Cerebellar nuclear complex (tissue), 1 donor: ENCODE measurements around the gene CUL2.
"Not testable (repeated sequence)": the region's sequence is repeated elsewhere in the genome, so short reads cannot be mapped to it uniquely, and the experiment has no call there.

Experiments used
- DNase-seq, 2 experiments: peaks; one replicate each; lab custom pipeline; 2025; lab: John Stamatoyannopoulos, UW

CUL2 gene

DNA sequence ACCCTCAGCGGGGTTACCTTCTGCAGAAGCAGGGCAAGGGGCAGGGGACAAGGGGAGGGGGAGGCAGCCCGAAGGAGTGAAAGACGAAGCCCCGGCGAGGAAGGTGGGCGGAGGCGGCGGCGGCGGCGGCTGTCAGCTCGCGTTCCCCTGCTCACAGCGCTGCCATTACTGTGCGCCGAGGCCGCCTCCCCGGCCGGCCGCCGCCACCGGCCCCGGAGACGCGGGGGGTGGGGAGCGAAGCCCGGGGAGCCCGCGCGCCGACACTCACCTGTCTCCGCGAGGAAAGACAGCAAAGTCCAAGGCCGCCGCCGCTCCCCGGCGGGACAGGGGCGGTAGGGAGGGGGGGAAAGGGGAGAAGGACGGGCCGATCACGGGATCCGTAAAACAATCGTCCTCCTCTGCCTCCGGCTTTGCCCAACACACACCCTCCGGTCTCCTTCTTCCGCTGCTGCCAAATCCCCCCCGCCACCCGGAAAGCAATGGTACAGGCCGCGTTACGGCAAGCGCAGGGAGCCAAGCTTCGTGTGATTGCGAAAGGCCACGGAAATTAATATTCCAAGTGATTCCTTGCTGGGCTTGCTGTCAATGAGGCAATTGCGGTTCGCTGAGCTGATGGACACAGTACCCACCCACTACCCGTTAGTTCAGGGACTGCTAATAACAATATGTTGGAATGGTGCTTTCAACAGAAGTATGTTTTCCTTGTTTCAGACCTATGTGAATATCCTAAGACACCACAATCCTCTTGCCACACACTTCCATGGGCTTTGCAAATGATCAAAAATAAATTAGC is at the start of gene CUL2:
TSS of gene CUL2 (minus strand) at position 180 of the 793 bp plus-strand sequence. CDS start 19,024 bp downstream, outside the sequence.
- DNase-seq = peak in 1 of 2 experiments; percentile 76

DNA sequence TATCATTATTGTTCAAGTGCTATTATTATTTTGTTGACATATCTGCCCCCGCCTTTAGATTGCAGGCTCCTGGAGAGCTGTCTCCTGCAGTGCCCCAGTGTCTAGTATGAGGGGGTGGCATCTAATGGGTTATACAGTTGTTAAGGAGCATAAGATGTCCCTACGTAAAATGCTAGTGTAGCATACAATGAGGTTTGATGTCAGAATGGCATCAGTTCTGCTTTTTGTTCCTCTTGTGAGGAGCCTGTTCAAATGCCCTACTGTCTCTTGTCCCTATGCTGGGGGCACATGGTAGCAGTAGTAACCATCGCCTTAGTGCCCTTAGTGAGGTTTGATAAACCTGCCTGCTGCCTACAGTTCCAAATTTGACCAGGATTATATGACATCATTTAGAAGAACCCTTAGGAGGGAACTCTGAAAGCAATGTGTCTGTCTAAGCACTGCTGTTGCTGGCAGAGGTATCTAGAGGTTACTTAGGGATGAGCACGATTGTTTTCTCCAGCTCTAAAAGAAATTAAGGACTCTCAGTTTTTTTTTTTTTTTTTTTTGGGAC is 46.2 kb upstream of the CUL2 start:
- no peak for DNase-seq

DNA sequence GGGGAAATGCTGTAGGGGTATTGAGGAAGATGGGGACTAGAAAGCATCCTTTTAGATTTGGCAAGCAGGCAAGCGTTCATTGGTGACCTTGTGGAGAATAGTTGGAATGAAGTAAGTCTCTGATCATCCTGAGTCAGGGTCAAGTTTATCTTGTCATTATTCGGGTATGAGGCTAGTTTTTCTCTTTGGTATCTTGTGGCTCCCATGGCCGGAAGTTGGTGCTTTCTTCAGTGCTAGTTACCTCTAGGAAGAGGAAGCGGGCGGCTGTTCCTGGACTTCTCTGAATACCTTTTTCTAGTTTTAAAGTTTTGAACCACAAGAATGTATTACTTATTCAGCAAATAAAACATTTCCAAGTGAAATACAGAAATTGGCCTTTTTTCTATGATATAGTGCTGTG is 45.7 kb upstream of the CUL2 start:
- no peak for DNase-seq

DNA sequence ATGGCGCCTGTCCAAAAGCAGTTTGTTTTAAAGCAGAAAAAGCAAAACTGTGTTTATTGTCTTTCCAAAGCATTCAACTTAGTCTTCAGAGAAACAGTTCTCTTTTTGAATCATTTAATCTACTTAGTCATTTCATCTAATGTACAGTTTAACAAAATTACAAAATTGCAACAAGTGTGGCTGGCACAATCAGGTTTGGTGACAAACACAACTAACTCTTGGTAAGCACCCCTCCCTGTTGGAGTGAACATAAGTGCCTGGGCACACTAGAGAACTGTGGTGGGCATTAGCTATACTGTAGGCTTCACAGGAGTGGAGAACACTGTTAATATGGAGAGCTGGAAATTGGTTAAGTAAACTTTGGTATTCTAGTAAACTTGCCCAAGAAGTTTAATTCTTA is 43.4 kb upstream of the CUL2 start:
- no peak for DNase-seq

DNA sequence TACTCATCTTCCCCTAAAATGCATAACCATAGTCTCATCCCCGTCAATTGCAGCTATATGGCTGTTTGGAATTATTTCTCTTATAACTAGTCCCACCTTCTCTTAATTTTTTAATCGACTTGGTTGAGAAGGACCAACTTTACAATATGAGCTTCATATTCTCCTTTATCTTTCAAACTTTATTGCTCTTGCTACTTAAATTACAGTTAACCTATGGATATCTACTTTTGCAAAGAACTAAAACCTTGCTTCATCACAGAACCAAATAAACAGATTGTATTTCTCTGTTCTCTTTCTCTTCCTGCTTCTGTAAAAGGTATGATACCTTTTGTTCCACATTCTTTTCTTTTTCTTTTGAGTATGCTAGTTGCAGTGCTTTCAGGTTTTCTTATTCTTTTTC is 42.6 kb upstream of the CUL2 start:
- DNase-seq = no peak

DNA sequence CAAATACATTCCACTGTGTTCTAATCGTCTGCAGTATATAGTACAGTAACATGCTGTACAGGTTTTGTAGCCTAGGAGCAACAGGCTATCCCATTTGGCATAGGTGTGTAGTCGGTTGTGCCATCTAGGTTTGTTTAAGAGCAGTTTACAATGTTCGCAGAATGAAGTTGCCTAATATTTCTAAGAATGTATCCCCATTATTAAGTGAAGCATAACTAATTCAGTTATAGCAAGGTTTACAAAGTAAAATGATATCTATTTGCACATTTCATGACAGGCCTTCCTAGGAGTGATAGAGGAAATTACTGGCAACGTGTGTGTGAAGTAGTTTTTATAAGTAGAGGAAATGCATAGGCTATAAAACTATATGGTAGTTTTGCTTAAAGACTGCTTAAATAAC is 40.5 kb upstream of the CUL2 start:
- no peak for DNase-seq

DNA sequence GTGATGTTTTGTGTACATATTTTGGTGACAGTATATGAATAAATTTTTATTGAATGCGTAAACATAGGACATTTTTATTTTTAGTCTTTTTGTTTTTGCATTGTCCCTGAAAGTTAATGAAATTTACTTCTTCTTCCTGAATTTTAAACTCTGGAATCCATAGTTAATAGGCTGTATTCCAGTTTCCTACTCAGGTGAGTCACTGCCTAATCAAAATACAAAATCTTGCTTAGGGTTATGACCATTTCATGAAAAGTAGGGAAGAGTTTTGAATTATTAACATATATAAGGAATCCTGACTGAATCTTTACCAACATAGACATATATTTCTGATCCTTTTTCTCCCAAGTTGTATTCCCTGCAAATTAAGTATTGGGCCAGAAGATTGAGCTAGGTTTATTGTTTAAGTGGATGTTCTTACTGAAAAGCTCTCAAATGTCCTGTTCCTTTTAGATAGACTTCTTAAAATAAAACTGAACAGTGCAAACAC is 39.1 kb upstream of the CUL2 start:
- DNase-seq = no peak

DNA sequence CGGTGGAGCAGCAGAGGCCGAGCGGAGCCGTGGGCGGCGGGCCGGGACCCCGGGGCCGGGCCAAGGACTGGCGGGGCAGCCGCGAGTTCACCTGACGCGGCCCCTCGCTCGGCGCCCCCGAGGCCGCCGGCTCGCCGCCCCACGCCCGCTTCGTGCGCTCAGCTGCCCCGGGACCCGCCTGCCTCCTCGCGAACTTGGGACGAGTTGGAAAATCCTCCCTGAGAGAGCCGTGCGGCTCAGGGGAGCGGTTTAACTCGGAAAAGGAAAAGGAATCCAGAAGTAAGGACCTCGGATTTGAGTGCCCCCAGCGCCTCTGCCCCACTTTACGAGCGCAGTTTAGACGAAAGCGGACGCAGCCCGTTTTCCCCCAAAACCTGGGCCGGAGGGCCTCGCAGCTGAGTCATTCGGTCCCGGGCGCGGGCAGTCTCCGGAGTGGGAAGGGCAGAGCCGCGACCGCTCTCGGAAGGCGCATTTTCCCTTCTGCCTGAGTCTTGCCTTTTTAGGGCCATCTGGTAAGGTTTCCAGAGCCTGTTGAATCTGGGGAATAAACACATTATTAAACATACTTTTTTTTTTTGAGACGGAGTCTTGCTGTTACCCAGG is 37.2 kb upstream of the CUL2 start:
- DNase-seq = no peak

DNA sequence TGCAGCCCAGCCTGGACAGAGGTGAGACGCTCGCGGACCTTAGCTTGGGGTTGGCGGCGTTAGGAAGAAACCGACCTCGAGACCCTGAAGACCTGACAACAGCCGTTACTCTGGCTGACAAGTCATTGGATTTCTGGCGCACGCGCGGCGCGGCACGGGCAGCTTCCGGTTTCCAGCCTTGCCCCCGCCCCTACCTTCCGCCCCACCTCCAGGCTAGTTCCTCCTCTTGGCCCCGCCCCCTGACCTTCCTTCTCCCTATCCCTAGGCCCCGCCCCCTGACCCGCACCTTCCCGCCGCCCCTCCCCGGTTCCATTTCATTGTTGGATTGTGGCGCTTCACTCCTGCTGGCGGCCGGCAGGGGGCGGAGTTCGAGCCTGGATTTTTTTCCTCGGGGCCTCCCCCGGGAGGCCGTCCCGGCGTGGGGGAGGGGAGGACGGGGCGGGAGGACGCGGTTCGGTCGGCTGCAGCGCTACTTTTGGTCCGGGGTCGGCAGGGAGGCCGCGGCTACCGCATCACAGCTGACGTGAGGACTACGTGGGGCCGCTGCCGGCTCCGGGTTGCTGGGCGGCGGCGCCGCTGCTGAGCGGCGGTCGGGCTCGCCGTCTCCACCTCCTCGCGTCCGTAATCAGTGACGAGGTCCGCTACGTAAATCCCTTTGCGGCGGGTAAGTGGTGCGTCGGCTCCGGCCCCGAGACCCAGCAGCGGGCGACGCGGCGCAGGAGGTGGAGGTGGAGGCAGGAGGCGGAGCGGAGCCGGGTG is 36.6 kb upstream of the CUL2 start, which contains the start of gene CREM:
TSS of gene CREM (plus strand) at position 317 of the 759 bp plus-strand sequence. CDS start 10,990 bp downstream, outside the sequence.
- DNase-seq = peak; percentile 89 to 91

DNA sequence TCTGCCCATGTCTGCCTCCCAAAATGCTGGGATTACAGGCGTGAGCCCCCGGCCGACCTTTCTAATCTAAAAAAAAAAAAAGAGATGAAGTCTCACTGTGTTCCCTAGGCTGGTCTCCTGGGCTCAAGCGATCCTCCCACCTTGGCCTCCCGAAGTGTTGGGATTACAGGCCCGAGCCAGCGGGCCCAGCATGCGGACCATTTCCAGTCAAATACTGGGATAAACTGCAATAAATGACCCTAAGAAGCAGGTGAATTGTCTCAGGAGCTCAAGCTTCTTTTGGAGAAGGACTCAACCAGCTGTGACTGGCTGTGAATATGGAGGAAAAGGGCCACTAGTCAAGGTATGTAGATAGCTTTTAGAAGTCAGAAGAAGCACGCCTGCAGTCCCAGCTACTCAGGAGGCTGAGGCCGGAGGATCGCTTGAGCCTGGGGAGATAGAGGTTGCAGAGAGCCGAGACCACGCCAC is 36.0 kb upstream of the CUL2 start:
- DNase-seq = no peak

DNA sequence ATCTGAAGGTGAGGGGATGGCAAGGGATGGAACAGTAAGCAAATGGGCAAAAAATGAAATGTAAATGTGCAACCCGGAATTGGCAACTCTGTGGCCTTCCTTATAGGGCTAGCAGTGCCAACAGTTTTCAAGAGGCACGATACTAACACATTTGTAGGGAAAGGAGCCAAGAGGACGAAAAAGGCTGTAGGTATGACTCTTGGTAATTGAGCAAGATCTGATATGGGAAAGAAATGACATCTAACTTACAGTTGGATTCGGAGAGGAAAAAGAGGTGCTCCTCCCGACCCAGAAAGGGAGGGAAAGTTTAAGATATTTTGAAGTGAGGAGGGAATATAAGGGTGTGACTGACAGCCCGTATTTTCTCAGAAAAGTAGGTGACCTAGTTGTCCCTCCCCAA is 34.4 kb upstream of the CUL2 start:
- no peak for DNase-seq

DNA sequence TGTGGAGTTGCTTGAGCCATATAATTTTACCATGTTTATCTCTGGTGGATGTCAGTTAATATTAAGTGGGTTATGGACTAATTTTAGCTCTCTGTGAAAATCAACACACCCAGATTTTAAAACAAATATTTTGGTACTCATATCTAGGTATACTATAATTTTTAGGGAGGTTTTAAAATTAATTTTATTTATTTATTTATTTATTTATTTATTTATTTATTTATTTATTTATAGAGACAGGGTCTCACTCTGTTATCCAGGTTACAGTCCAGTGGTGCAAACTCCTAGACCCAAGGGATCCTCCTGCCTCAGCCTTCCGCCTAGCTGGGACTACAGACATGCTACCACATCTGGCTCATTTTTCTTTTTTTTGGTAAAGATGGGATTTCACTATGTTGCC is 29.2 kb upstream of the CUL2 start:
- DNase-seq = no peak

DNA sequence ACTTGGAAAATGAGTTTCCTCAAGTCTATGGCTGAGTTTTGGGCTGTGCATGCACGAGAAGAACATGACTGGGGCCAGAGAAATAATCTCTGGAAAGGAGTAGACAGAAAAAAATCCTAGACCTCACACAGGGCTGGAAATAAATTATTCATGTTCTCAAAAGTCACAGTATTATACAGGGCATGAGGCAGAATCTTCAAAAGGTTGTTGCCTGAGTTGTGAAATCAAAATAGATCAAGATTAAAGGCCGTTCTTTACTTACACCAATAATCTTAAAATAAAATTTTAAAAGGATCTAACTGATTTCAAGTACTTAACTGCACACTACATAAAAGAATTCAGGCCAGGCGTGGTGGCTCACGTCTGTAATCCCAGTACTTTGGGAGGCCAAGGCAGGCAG is 22.4 kb upstream of the CUL2 start:
- DNase-seq = no peak

DNA sequence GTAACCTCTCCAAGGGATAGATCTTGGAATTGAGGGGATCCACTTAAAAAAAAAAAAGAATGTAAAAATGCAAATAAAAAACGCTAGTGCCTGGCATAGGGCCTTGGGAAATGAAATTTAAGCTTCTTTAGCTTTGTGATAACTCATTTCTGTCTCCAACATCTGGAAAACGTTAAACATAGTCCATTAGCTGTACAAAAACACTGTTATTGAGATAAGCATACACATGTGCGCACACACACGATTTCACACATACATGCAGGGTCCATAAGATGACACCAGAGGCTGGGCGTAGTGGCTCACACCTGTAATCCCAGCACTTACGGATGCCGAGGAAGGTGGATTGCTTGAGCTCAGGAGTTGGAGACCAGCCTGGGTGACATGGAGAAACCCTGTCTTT is 13.7 kb upstream of the CUL2 start:
- no peak for DNase-seq

DNA sequence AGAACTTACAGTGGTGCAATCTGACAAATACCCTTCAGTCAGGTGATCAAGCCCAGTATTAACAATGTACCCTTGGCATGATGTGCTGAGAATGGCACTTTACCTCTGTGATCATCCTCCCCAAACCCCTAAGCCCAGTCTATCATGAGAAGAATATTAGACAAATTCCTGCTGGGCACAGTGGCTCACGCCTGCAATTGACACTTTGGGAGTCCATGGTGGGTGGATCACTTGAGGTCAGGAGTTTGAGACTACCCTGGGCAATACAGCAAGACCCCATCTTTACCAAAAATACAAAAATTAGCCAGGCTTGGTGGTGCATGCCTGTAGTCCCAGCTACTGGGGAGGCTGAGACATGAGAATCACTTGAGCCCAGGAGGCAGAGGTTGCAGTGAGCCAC is 7.4 kb upstream of the CUL2 start:
- no peak for DNase-seq

DNA sequence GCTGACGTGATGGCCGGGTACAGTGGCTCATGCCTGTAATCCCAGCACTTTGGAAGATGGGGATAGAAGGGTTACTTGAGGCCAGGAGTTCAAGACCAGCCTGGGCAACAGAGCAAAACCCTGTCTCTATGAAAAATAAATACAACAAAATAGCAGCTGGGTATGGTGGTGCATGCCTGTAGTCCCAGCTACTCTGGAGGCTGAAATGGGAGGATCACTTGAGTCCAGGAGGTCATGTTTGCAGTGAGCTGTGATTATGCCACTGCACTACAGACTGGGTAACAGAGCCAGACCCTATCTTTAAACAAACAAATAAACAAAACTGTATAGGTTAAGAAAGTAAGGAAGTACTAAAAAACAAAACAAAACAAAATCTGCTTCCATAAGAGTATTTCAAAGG is 6.2 kb upstream of the CUL2 start:
- no peak for DNase-seq

DNA sequence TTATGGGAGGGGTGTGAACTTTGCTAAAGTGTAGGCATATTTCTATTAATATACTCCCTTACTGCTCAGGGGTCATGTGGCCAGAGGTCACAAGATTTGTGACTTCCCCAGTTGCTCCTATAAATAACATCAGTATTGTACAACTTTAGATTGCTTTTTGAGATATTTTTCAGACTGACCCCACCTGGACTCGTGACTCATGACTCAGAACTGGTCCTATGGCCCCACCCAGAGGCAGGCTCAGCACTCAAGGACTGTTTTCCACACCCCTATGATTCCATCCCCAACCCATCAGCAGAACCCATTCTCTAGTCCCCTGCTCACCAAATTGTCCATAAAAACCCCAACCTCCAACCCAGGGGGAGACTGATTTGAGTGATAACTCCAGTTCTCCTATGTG is 2.7 kb upstream of the CUL2 start:
- no peak for DNase-seq

DNA sequence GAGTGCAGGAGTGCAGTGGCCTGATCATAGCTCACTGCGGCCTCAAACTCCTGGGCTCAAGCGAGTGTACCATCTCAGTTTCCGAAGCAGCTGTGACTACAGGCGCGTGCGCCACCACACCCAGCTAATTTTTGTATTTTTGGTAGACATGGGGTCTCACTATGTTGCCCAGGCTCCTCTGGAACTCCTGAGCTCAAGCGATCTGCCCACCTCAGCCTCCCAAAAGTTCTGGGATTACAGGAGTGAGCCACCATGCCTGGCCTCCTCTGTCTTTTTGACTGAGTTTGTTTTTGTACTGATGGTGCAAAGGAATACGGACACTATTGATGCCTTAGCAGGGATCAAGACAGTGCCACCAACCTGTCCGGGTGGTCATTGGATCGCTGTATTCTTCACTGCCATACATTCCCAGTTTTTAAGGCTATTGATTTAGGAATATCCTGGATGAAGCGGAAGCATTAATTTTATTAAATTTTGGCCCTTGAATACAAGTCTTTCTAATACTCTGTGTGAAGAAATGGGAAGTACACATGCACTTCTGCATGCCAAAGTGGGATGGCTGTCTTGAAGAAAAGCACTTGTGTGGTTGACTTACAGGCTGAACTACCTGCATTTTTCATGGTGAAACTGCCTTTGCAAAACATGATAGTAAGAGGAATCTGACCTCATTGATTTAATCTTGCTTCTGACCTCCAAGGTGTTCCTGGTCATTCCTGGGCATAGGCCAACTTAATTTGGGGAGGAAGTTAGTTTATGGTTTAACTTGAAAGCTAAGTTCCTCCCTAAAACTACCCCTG is 2.1 kb upstream of the CUL2 start:
- DNase-seq = no peak

DNA sequence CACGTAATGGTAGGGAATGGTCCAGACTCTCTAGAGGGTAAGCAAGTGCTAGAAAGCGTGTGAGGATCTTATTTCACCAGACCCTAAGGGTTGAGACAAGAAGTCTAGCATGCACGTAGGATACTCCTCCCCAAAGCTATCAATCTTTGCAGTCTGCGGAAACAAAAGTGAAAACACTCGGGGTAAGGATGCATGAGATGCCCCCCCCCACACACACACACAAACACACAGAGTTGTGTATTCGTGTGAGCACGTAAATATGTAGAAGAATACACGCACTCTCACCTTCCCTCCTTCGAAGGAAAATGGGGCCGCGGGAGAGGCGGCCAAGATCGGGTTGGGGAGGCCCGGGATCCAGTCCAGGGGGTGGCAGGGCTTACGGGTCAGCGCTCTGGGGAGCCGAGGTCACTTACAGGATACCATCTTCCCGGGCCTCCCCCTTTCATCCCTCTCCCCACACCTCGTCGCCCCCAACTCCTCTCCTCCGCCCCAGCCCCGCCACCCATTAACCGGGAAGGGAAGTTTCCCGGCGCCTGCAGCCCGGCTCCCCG is 455 bp downstream of the CUL2 start:
- no peak for DNase-seq

DNA sequence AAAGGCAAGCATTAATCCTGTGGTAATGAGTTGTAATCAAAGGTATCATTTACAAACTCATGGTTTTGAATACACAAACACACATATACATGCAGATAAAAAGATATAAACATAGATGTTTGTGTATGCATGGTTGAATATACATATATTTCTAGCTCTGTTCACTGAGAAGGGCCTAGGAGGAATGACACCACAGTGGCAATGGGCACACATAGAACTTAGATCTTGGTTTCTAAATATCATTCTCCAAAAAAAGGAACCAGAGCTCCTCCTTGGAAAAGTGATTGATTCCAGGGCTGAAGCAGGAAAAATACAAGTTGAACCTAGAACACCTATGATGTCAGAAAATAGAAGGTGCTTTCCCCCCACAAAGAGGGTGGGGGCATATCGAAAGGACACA is 6.9 kb downstream of the CUL2 start:
- no peak for DNase-seq

DNA sequence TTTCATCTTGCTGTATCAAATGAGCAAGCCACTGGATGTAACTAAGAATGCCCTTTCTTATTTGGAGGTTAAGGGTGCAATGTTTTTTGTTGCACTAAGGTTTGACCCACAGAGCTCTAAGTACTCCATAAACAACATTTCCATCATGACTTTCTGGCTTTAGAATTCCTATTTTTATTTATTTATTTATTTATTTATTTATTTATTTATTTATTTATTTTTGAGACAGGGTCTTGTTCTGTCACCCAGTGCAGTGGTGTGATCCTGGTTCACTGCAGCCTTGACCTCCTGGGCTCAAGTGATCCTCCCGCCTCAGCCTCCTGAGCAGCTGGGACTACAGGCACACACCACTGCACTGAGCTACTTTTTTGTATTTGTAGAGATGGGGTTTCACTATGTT is 9.9 kb downstream of the CUL2 start:
- not testable (repeated sequence) for DNase-seq
